ENCODE measurements around the gene FOXD1.

DNA sequence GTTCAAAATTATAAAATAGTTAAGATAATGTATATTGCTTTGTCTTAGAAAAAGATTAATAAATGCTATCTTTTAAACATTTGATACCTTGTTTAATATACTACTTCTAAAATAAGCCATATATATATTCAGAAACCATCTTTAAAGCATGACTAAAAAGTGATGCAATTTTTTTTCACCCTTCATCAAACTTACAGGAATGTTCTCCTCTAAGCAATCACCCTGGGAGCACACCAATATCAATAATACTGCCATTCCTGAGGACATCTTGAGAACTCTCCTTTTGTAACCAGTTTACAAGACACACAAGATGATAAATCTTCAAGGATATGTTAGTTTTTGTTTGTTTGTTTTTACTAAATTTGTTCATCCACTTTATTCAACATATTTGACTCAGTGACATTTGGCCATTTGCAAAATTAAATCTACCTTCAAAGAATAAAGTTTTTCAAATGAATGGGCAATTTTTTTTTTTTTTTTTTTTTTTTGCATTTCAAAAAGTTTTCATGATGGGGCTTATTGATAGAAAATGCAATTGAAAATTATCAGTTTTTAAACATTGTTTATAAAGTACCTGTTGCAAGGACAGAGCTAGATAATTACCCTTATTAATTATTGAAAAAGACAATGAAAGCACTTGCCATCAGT, 17.2 kb downstream of the FOXD1 start:
- no peak for TF ChIP-seq EZH2 (IDR thresholded peaks at IDR 0.05; ENCODE audit: borderline replicate concordance)
- TF ChIP-seq, protein P1, sequence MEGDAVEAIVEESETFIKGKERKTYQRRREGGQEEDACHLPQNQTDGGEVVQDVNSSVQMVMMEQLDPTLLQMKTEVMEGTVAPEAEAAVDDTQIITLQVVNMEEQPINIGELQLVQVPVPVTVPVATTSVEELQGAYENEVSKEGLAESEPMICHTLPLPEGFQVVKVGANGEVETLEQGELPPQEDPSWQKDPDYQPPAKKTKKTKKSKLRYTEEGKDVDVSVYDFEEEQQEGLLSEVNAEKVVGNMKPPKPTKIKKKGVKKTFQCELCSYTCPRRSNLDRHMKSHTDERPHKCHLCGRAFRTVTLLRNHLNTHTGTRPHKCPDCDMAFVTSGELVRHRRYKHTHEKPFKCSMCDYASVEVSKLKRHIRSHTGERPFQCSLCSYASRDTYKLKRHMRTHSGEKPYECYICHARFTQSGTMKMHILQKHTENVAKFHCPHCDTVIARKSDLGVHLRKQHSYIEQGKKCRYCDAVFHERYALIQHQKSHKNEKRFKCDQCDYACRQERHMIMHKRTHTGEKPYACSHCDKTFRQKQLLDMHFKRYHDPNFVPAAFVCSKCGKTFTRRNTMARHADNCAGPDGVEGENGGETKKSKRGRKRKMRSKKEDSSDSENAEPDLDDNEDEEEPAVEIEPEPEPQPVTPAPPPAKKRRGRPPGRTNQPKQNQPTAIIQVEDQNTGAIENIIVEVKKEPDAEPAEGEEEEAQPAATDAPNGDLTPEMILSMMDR (IDR thresholded peaks at IDR 0.05; ENCODE audit: poor library complexity), result no peak

Measured in hepatocyte (in vitro differentiated cells).